K562 (cell line): ENCODE results near the gene CCNY. TPM values are rescaled to one million over a fixed set of nuclear protein-coding genes. Genes with fewer than 3 reads are reported as not detected.

Source experiments
- ATAC-seq: fragments of 200-7000 bp; cut with Tn5 transposase; 3 replicates; pipeline ENCODE4 v1.9.1; 2020; ENCODE audit warnings: moderate library complexity
- BruUV-seq: library from RNA; stranded (reverse); fragments of 400-500 nt; replicated peaks from 2 replicates; lab custom pipeline; 2021; lab: Mats Ljungman, UMichigan
- CTCF ChIA-PET: fragments of 300-600 bp; formaldehyde crosslinking; extraction: SDS; loops from one replicate; lab custom pipeline; 2021; ENCODE audit warnings: low intra/inter-chr PET ratio; lab: Yijun Ruan, JAX
- POLR2A ChIA-PET: fragments of 300-600, 350-650 bp; sonication (Branson Sonifier 250); formaldehyde crosslinking; extraction: SDS; loops from one replicate; lab custom pipeline; 2021; ENCODE audit warnings: antibody characterized with exemption, inconsistent platforms; lab: Yijun Ruan, JAX
- DNase-seq, 4 experiments: peaks; one replicate each; pipeline versions ENCODE4 v3.0.0 to v3.0.0-alpha.2; 2011 to 2018; ENCODE audit warnings: low spot score in 3 of 4, mixed read lengths in 3 of 4; ENCODE audit errors: extremely low read depth in 1 of 4
- FAIRE-seq: peaks from 2 replicates; lab custom pipeline; 2011; peaks lifted over from hg19 to GRCh38; lab: Jason Lieb, UNC
- H2AFZ ChIP-seq: 2 replicates; pipeline ENCODE4 v1.6.0; 2011; ENCODE audit warnings: low read depth, low read length, control low read depth, inconsistent platforms
- H3K27ac ChIP-seq: fragments of 200-600 bp; 3 replicates; pipeline ENCODE4 v1.8.0; 2011; ENCODE audit warnings: low read depth, mild to moderate bottlenecking, control low read depth, inconsistent platforms, low read length, moderate library complexity, mixed read lengths; ENCODE audit errors: extremely low read depth
- H3K27me3 ChIP-seq, 2 experiments: fragments of 300-600 bp in 1 of 2; 2 replicates in 1 of 2; 3 replicates in 1 of 2; pipeline versions ENCODE4 v1.6.0 to v1.8.0; 2011; ENCODE audit warnings: inconsistent platforms in 2 of 2, low read length in 2 of 2, mild to moderate bottlenecking in 1 of 2, mixed read lengths in 1 of 2, moderate library complexity in 1 of 2; ENCODE audit not compliant: control insufficient read depth in 2 of 2, insufficient read depth in 2 of 2
- H3K36me3 ChIP-seq: fragments of 300-600 bp; 3 replicates; pipeline ENCODE4 v1.8.0; 2011; ENCODE audit warnings: mild to moderate bottlenecking, low read length, inconsistent platforms; ENCODE audit not compliant: control insufficient read depth, insufficient read depth
- H3K4me1 ChIP-seq, 2 experiments: fragments of 200-600 bp in 1 of 2; replicated peaks in 1 of 2; 2 replicates in 1 of 2; 3 replicates in 1 of 2; pipeline versions ENCODE4 v1.5.1 to v1.8.0; 2011; ENCODE audit warnings: inconsistent platforms in 2 of 2, low read length in 2 of 2, mild to moderate bottlenecking in 1 of 2, mixed read lengths in 1 of 2, moderate library complexity in 1 of 2; ENCODE audit not compliant: control insufficient read depth in 2 of 2, insufficient read depth in 2 of 2
- H3K4me2 ChIP-seq: 2 replicates; pipeline ENCODE4 v1.6.1; 2011; ENCODE audit warnings: low read length, control low read depth, inconsistent platforms, mixed read lengths; ENCODE audit not compliant: insufficient read depth
- H3K4me3 ChIP-seq: fragments of 200-600 bp; sonication (generic), shearing (Covaris generic); 2 replicates; pipeline ENCODE4 v1.5.1; 2016; ENCODE audit warnings: control low read depth, inconsistent platforms
- H3K79me2 ChIP-seq: fragments of 200-600 bp; 3 replicates; pipeline ENCODE4 v1.8.0; 2011; ENCODE audit warnings: low read length, inconsistent platforms; ENCODE audit not compliant: control insufficient read depth, insufficient read depth
- H3K9ac ChIP-seq, 2 experiments: 2 replicates each; pipeline versions ENCODE4 v1.6.0 to v1.6.1; 2011; ENCODE audit warnings: low read depth in 2 of 2, low read length in 2 of 2, control low read depth in 1 of 2, inconsistent platforms in 1 of 2, mild to moderate bottlenecking in 1 of 2, mixed read lengths in 1 of 2; ENCODE audit not compliant: insufficient read depth in 1 of 2
- H3K9me1 ChIP-seq: one replicate; pipeline ENCODE4 v1.6.0; 2011; ENCODE audit warnings: inconsistent platforms, mild to moderate bottlenecking, low read length, moderate library complexity; ENCODE audit not compliant: control insufficient read depth, insufficient read depth
- H3K9me3 ChIP-seq: replicated peaks from 2 replicates; pipeline ENCODE4 v1.5.1; 2011; ENCODE audit warnings: low read depth, low read length, inconsistent platforms; ENCODE audit not compliant: control insufficient read depth, insufficient read depth
- H4K20me1 ChIP-seq: replicated peaks from 2 replicates; pipeline ENCODE4 v1.6.1; 2011; ENCODE audit warnings: low read length, inconsistent platforms, mixed read lengths; ENCODE audit not compliant: control insufficient read depth, insufficient read depth
- HOMEZ ChIP-seq: fragments of 250-450 bp; sonication (Bioruptor Pico); IDR thresholded peaks from 2 replicates; pipeline ENCODE4 v1.4.0; 2020; ENCODE audit warnings: mild to moderate bottlenecking, moderate library complexity
- MEIS2 ChIP-seq: fragments of 450-650 bp; IDR thresholded peaks from 2 replicates; pipeline ENCODE4 v1.6.1; 2014; ENCODE audit warnings: mild to moderate bottlenecking; ENCODE audit not compliant: partially characterized antibody
- NRF1 ChIP-seq, 2 experiments: fragments of 450-650 bp; IDR thresholded peaks in 1 of 2; conservative IDR thresholded peaks in 1 of 2; 2 replicates each; pipeline ENCODE4 v1.6.1; 2014; ENCODE audit warnings: mild to moderate bottlenecking in 2 of 2
- PBX2 ChIP-seq, 2 experiments: IDR thresholded peaks in 1 of 2; conservative IDR thresholded peaks in 1 of 2; 2 replicates each; pipeline ENCODE4 v1.6.1; 2016; ENCODE audit warnings: low read depth in 2 of 2, mild to moderate bottlenecking in 1 of 2, missing compliant biosample characterization in 1 of 2, missing genetic modification characterization in 1 of 2, moderate library complexity in 1 of 2
- ZNF444 ChIP-seq: fragments of 250-450 bp; sonication (Bioruptor Pico); IDR thresholded peaks from 2 replicates; pipeline ENCODE4 v1.4.0; 2020; ENCODE audit warnings: mild to moderate bottlenecking, moderate library complexity
- WGBS: fragments of 100-300 bp; shearing (Covaris generic); methylation state at CpG from one replicate; pipeline ENCODE4 v1.1.6; 2016; ENCODE audit warnings: low coverage, mixed read lengths; ENCODE audit not compliant: insufficient coverage; ENCODE audit errors: missing lambda C conversion rate; 5-methylcytosine and 5-hydroxymethylcytosine counted together
- in situ Hi-C: fragments of 300-500 bp; cut with MboI; formaldehyde crosslinking; loops from 4 replicates; pipeline ENCODE4 v1.15.0; 2018; ENCODE audit warnings: inconsistent platforms, mixed read lengths
- intact Hi-C: fragments of 100-400 bp; cut with micrococcal nuclease; formaldehyde crosslinking; loops from 2 replicates; pipeline ENCODE4 v1.14.2; 2022
- polyA plus RNA-seq, 8 experiments: library from polyadenylated mRNA; depleted of rRNA in 4 of 8; stranded (reverse) in 5 of 8; unstranded in 3 of 8; fragments of >200 nt; fragmentation: Nextera tagmentation in 2 of 8; fragmentation: Illumina TruSeq in 1 of 8; extraction: Ambion mirVana in 2 of 8; extraction: Trizol in 1 of 8; gene quantifications; 2 replicates each; pipeline versions ENCODE4 v1.2.1 to v1.2.3, GENCODE V29; 2011 to 2014; ENCODE audit warnings: inconsistent platforms in 1 of 8, missing spikeins in 1 of 8
- total RNA-seq, 7 experiments: library from RNA; depleted of rRNA in 6 of 7; stranded (reverse); fragments of >200 nt in 6 of 7; fragmentation: Illumina TruSeq in 2 of 7; extraction: Trizol in 2 of 7; gene quantifications; 2 replicates each; pipeline versions ENCODE4 v1.2.1 to v1.2.3, GENCODE V29; 2011 to 2021; ENCODE audit warnings: low replicate concordance in 1 of 7
- TF ChIP-seq, protein P1 (sequence below): fragments of 450-650 bp; IDR thresholded peaks from 2 replicates; pipeline ENCODE4 v1.6.1; 2016

Gene CCNY
- total and polyA plus RNA-seq, 9 of the 15 experiments (the other 6 are each of a cell fraction or from before 2014, with no cell fraction given): 8.4 to 109 (median 38.6) TPM

- TF ChIP-seq MEIS2 (peak; percentile 57), HOMEZ (CRISPR knock-in tag) (no peak), PBX2 (CRISPR knock-in tag; IDR thresholded peaks at IDR 0.05; ENCODE audit: low read depth) (no peak), PBX2 (tag; conservative IDR thresholded peaks at IDR 0.05; ENCODE audit: low read depth) (peak; percentile 49; the same call in 1 of the 2 replicates), ZNF444 (CRISPR knock-in tag) (no peak), NRF1 (conservative IDR thresholded peaks at IDR 0.05 in 1 of 2, IDR thresholded peaks at IDR 0.05 in 1 of 2) (no peak)
- TF ChIP-seq, protein P1, sequence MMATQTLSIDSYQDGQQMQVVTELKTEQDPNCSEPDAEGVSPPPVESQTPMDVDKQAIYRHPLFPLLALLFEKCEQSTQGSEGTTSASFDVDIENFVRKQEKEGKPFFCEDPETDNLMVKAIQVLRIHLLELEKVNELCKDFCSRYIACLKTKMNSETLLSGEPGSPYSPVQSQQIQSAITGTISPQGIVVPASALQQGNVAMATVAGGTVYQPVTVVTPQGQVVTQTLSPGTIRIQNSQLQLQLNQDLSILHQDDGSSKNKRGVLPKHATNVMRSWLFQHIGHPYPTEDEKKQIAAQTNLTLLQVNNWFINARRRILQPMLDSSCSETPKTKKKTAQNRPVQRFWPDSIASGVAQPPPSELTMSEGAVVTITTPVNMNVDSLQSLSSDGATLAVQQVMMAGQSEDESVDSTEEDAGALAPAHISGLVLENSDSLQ: peak; percentile 52
- peaks cover 75% of the 10 kb centered on the region for H3K79me2 ChIP-seq
These were observed 134.6 kb downstream of the CCNY start for GRCh38 chr10:35470925-35471315.

More at GRCh38 chr10:35470925-35471315, 134.6 kb downstream of the CCNY start:
- H3K4me2 ChIP-seq: no peak overlapping the region
- peaks cover 7% of the 10 kb centered on the region for H3K9me1 ChIP-seq
- POLR2A ChIA-PET: no interaction called here
- ATAC-seq (no peak), DNase-seq (no peak), FAIRE-seq (no peak)
- peaks cover 2% of the 10 kb centered on the region; the same call in 1 of the 2 replicates for H3K9me3 ChIP-seq
- no peaks in the 10 kb centered on the region for H3K36me3 ChIP-seq
- 66% methylated on average over 5 of the region's 5 CpGs for WGBS
- BruUV-seq: no TSS peak
- H4K20me1 ChIP-seq: peaks cover 14% of the 10 kb centered on the region
- CTCF ChIA-PET: no interaction called here
- in situ Hi-C loops: no loop called here
- no peaks in the 10 kb centered on the region for H3K27me3 ChIP-seq
- no peak overlapping the region for H3K4me3 ChIP-seq
- no peak overlapping the region for H2AFZ ChIP-seq
- intact Hi-C loops: no loop called here
- no peak overlapping the region for H3K9ac ChIP-seq
- H3K4me1 ChIP-seq: peaks cover 5 to 38% of the 10 kb centered on the region in 2 experiments
- H3K27ac ChIP-seq: no peak overlapping the region
